Mammary epithelial cell (primary cell): Measurements from ENCODE around the gene CCDC39.

ENCODE experiments used
- EZH2 ChIP-seq: IDR thresholded peaks from 2 replicates; pipeline ENCODE4 v1.6.1; 2012; ENCODE audit warnings: low read length, inconsistent platforms, borderline replicate concordance
- TF ChIP-seq, protein P1 (sequence below), 2 donors: IDR thresholded peaks in 1 of 2; conservative IDR thresholded peaks in 1 of 2; 2 replicates each; pipeline ENCODE4 v1.5.1; 2011 to 2012; ENCODE audit warnings: inconsistent platforms in 2 of 2, low read length in 2 of 2, mild to moderate bottlenecking in 2 of 2, control low read depth in 1 of 2, low read depth in 1 of 2; ENCODE audit not compliant: insufficient read depth in 1 of 2; ENCODE audit errors: extremely low read depth in 1 of 2

GRCh38 chr3:180626844-180627243 lies 52.4 kb downstream of the CCDC39 start:
- TF ChIP-seq, protein P1, sequence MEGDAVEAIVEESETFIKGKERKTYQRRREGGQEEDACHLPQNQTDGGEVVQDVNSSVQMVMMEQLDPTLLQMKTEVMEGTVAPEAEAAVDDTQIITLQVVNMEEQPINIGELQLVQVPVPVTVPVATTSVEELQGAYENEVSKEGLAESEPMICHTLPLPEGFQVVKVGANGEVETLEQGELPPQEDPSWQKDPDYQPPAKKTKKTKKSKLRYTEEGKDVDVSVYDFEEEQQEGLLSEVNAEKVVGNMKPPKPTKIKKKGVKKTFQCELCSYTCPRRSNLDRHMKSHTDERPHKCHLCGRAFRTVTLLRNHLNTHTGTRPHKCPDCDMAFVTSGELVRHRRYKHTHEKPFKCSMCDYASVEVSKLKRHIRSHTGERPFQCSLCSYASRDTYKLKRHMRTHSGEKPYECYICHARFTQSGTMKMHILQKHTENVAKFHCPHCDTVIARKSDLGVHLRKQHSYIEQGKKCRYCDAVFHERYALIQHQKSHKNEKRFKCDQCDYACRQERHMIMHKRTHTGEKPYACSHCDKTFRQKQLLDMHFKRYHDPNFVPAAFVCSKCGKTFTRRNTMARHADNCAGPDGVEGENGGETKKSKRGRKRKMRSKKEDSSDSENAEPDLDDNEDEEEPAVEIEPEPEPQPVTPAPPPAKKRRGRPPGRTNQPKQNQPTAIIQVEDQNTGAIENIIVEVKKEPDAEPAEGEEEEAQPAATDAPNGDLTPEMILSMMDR (conservative IDR thresholded peaks at IDR 0.05 in 1 of 2, IDR thresholded peaks at IDR 0.05 in 1 of 2; ENCODE audit: extremely low read depth in 1 of 2, insufficient read depth in 1 of 2, low read depth in 1 of 2, low read length in 2 of 2): no peak
- TF ChIP-seq EZH2: no peak
